Stimulated activated CD4-positive, alpha-beta T cell treated with anti-CD3 and anti-CD28 coated beads, Interleukin-15, amount 100 ng/mL, for 48 hours (primary cell): Measurements from ENCODE around the gene FNDC5.

ENCODE experiments used
- DNase-seq, 2 donors: peaks; one replicate each; pipeline ENCODE4 v3.0.0-alpha.2; 2020; ENCODE audit warnings: low read depth in 2 of 2

FNDC5 gene

DNA sequence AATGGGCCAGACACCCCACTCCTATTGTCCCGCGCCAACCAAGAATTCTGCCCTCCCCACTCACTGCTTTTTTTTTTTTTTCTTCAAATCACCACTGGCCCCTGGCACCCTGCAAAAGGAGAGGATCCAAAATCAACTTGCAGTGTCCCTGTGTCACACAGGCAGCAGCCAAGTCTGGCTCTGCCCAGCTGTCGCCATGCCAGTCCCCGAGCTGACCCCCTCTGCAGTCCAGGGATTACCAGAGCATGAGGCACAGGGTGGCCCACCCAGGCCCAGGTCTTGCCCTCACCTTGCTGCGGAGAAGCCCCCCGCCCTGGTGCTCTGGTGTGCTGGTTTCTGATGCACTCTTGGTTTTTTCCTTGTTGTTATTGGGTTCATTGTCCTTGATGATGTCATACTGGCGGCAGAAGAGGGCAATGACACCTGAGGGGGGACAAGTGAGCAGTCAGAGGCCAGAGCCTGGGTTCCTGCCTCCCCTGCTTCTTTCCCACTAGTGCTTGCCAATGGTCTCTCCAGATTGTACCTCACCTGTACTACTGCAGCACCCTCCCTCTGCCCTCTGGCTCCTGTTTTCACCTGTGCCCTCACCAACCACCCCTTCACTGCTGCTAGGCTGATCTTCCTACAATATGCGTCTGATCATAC, 6.2 kb downstream of the FNDC5 start:
- no peak for DNase-seq

DNA sequence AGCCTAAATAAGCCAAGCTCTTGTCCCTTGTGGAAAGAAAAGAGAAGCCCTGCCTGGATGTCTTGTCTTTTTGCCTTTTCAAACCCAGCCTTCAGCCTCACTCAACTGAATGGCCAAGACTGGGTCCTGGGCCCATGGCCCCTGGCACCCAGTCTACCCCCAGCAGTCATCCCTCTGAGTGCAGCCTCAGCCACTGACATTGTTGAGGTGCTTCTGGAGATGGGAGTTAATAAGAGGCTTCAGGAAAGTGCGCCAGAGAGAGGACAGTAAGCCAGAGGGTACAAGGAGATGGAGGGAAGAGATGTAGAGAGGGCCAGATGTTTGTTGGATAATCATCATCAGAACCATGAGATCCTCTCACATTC, 6.8 kb downstream of the FNDC5 start:
- DNase-seq = no peak

DNA sequence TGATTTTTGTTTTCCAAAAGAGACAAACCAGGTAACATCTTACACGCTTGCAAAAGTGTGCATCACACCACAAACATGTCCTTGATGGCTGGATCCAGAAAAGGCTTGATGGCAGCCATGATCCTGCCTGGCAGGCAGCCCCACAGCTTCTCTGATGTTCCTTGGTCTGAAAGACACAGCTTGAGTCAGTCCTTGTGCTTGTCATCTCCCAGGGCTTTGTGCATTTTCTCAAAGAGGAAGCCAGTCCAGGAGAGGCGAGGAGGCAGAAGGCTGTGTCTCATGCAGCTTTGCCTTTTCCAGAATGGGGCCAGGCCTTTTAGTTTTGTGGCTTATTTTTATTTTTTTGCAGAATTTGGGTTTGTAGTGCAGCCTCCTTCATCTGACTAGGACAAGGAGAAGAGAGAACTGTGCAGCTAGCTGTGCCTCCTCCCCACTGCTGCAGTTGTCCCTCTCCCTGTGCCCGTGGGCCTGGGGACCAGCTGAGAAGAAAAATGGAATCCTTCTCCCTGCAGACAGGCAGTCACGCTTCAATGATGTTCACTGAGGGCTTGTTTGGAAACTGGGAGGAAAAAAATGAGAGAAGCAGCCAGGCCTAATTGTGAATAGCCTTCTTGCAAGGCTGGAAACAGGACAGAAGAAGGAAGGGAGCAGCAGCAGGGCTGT, 7.4 kb downstream of the FNDC5 start:
- no peak for DNase-seq

DNA sequence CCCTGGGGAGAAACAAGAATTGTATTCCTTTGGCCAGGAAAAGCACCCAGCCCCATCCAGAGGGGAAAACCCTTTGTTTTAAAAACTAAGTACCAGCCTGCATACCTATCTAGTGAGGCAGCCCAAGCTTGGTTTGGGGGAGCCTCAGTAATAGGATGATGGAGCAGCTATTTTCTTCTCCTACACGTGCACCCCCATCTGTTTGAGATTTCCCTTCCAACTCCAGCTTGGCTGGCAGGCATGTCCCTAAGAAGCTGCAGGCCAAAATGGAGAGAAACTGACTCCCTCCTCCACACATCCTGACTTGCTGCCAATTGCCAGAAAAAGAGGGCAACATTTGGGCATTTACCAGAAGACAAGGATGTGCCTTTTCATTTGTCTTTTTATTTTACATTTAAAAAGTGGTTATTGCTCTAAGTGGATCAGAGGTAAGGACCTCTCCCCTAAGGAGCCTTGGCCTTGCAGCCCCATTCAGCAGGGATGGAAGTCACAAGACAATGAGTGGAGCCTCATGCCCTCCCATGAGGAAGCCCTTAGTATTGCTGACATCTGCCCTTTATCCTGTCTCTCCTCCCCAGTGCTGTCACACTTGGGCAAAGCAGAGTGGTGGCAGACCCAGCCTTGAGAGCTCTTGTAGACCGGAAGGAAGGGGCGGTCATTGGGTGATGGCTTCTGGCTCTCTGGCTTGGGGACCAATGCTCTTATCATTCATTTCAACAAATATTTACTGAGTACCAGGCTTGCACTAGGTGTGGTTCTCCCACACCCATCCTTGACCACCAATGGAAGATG, 8.6 kb downstream of the FNDC5 start:
- no peak for DNase-seq

DNA sequence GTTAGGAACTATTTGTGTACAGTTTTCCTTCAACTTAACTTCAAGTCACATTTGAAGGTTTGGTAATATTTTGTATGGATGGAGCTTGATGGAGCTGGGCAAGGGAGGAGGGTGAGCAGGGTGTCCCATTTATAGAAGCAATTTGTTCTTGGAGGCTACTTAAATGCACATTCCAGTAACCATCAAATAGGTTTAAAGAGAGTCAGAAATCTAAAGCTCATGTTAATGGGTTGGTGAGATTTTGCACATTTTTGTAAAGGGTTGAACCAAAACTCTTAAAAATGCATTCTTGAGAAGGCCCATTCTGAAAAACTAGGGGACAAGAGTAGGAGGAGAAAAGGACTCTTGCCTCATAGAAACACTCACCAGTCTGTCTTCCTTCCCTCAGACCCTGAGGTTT, 10.1 kb downstream of the FNDC5 start:
- no peak for DNase-seq

DNA sequence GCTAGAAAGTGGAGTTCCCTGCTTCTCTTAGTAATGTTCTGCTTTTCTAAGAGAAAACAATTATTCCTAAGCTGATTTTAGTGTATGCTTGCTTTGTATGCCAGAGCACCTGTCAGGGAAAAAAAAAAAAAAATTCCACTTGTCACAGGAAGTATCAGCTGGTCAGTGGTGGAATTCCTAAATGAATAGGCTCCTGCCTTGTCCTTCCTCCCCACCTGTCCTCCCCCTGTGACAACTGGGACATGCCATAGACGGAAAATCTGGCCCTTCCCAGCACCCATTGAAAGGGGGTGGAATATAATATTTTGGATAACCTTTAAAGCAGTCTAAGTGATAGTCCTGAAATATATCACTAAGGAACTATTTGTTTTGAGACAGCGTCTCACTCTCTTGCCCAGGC, 10.8 kb downstream of the FNDC5 start:
- no peak for DNase-seq

DNA sequence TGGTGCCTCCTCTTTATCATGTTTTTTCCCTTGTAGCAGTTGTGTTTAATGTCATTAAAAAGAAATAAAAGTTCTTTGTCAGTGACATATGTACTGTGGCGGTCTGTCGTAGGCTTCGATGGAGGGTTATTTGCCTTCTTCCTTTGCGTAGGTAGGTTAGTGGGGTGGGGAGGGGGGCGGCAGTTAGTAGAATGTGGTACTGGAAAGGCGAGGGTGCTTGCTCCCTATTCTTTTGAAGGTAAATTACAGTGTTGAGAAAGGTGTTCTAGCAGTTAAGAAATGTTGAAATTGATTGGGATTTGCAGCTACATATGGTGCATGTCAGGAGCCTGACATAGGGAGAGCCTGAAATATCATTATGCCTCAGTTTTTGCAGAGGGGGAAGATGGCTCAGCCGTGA, 11.9 kb downstream of the FNDC5 start:
- DNase-seq = no peak

DNA sequence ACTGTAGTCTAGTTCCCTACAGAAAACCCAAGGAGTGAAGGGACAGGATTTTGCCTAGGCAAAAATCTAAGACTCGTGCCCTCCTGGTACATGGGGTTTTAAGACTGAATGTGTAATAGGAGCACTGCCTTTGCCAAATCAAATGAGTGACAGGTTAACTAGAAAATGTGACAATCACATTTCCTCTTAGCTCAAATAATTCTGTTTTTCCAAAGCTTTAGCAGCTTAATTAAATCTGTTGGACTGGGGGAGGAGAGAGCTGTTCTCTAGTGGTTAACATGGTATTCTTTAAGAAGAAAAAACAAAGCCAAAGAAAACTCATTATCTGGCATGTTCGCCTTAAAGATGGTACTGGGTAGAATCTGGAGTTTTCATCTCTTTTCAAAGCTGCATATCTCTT, 12.6 kb downstream of the FNDC5 start:
- no peak for DNase-seq

DNA sequence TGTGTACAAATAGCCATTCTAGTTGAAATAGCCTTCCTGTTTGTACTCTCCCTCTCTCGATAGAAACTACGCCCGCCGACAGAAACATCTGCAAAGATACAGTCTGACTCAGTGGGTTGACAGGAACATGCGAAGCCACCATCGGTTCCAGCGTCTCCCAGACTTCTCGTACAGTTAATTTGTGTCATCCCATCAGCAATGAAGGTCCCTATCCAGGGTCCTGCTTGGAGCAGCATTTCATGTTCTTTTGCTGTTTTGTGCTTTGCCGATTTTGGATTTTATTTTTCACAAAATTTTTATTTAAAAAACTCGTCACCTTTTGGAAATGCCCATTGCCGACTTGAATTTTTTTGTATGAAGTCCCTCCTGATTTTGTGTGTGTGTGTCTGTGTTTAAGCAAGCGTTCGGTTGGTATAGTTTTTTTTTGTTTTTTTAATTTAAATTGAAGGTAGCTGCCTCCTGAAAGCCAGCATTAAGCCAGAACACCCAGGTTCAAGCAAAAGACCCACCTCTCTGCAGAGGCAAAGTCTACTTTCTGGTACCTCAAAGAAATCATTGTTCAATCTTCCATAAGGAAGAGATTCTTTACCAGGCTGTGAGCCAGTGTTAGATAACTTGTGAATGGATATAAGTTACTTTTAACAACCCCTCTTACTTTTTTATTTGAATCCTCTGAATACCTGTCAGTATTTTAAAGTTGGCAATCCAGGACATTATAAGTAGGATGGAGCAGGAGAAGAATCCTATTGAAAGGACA, 14.7 kb downstream of the FNDC5 start:
- no peak for DNase-seq

DNA sequence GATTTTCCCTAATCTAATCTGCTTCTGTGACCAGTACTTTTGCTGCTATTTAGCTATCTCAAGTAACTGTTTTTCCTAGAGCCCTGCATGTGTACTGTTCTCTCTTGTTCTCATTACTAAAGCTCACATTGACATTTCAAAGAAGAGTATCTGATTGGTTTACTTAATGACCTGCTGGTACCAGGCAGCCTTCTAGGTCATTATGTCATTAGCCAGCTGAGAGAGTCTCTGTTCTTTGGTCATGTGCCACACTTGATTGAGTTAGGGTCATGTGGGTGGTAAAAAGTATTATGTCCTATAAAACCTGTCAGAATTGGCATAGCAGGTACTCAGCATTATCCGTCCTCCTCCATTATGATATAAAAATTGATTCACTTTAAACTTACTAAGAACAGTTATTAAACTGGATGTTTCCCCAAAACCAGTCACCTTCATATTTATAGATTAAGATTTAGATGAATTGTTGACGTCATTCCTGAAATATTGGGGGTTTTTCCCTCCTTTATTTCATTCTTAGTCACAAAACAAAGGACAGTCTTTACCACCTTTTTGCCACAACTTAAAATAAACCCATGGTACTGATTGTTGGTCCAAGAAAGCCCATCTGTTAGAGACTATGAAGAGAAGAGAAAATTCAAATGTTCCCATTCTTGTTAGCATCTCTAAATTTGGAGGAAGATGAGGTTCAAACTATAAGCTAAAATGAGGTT, 22.2 kb downstream of the FNDC5 start:
- no peak for DNase-seq

DNA sequence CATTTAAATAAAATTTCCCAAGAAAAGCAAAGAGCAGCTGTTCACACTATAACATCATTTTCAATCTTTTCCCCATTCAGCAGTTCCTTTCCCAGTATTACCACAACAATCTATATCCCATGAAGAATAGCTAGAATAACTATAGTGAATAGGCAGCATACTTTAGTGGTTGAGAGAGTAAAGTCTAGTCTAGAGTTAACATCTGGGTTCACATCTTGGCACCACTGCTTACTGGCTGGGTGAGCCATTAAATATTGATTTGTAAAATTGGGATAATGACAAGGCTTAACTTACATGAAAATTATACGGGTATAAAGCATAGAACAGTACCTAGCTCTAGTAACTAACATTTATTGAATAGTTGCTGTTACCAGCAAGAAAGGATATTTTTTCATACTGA, 38.8 kb downstream of the FNDC5 start:
- DNase-seq = no peak

DNA sequence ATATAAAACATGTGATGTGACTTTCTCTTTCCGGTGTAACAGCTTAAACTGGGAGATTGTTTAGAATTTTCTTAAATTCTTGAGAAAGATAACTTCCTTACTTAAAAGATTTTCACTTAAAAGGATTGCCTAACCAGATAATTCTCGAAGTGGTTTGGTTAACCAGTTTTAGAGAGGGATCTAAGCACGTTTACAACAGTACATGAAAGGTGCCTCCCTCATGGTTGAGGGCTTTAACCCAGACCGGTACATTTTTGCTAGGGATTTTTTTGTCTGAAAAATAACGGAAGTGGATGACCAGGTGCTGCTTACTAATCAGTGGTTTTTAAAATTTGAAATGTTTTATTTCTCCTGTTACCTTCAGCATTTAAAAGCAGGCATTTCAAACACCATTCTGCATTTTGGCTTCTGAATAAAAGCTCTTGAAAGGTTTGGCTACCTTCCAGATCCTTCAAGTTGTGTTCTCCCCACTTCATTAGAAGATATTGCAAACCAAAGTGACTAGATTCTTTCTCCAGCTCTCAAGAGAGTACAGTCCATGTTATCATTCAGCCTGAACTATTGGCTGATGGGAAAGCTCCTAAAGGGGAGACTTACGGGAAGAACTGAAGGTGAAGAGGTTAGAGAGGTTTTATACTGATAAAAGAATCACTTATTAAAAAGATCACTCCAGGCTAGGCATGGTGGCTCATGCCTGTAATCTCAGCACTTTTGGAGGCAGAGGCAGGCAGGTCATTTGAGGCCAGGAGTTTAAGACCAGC, 40.4 kb downstream of the FNDC5 start:
- no peak for DNase-seq

DNA sequence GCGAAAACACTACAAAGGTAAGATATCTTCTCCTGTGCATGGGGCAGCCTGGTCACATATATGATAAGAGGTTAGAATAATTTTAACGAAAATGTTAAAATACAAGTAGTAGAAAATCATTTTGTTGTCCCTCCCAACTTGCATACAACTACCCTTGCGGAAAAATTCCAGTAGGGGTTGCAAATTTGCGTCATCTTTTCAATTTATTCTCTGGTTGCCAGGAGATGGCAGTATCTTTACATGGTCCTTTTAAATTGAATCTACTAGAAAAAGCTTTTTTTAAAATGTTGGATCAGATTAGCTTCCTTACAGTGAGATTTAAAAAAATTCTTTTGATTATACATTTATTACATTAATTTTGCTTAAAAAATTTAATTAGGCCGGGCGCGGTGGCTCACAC, 42.4 kb downstream of the FNDC5 start:
- DNase-seq = no peak

DNA sequence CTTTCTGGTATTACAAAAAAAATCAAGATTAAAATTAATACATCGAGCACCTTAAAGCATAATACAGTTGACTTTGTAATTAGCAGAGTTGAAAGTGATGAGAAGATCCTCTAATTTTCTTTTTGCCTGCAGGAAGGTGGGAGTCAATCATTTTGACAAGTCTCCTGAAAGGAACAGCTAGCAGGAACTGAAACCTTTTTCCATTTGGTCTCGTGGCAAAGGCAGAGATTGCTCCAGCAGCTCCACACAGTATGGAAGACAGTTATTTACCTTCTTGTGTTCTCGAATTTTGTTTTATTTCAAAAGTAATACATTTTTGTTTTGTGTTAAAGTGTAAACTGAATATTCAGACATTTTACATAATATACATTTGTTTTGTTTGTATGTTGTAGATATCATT, 45.5 kb downstream of the FNDC5 start:
- DNase-seq = no peak

DNA sequence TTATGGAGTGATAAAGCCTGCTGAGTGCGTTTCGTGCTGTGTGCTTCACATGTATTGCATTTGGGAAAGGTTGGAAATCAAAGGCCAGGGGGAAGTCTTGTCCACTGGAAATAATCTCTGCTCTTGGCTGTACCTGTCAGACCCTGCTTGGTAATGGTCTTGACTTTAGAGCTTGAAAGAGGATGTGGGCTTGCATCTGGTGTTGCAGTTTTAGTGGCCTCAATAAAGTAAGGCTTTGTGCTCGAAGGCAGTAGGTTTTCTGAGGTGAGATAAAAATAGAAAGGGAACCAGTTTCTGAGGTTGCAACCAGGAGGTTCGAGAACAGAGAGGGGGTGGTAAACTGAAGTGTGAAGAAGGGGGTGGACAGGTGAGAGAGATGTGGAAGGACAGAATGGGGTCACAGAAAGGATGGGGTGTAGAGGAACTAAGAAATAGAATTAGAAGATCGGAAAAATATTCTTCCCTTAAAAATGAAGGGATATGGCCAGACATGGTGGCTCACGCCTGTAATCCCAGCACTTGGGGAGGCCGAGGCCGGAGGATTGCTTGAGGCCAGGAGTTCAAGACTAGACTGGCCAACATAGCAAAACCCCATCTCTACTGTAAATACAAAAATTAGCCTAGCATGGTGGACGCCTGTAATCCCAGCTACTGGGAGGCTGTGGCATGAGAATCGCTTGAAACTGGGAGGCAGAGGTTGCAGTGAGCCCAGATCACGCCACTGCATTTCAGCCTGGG, 51.7 kb downstream of the FNDC5 start:
- DNase-seq = no peak

DNA sequence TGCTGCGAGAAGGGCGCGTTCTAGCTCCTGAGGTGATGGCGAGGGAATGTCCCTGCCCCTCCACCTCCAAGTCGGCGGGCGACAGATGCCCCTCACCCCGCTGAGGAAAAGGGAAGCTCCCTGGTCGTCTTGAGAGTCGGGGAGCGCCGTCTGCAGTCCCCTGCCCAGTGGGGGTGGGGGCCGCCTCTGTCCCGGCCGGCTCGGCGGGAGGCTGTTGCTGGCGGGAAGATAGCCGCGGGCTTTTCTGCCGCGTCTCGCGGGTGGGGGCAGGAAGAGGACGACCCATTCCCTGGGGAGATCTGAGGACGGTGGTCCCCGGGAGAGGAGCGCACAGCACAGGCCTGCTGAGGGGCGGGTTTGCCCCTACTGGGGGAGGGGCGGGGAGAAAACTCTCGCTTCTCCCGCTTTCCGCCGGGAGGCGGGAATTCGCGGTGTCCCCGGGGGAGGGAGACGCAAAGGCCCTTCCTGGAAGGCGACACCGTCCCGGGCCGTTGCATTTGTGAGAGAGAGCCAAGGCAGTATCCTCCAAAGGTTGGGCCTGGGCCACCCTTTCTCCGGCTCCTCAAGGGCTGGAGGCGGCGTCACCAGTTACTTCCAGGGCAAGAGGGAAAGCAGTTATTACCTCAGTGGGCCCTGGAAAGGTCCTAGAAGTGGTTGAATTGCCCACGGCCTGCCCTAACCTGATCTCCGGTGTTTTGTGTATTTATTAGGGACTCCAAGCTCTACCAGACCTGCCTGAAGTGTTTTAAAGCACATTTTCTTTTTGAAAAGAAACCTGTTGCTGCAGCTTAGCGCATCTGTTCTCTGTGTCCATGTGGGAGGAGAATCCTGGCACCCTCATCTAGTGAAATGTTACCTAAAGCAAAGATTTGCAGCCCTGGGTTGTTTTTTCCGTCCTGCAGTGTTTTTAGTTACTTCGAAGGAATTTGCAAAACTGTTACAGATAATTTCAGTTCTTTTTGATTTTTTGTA, 52.6 kb downstream of the FNDC5 start:
- no peak for DNase-seq

DNA sequence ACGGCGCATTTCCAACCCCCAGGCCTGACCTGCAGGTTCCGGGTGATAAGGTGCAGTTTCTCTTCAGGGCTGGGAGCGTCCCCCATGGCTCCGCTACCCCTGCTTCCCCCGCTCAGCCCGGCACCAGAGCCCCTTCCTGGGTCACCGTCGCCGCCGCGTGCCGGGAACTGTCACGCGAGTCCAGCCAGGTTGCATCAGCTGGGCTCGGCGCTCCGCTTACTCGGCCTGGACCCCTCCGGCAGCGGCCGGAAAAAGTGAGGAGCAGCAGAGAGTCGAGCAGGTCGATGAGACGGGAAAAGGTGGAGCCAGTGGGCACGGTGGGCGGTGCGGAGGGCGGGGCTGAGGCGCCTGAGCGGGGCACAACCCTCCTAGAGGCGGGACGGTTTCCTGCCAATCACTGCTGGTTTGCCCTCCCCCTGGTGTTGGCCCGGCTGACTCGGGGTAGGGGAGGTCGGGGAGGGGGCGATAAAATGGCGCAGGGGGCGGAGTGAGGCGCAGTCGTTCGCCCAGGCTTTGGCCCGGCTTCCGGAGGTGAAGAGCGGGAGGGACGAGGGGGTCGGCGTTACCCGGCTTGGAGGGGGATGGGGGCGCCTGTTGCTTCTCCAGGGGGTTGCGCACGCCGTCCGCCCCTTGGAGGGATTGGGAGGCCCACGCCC, 53.4 kb downstream of the FNDC5 start, which contains the start of the genes S100PBP and YARS1:
TSS of gene S100PBP (plus strand) at position 495 of the 656 bp plus-strand sequence. CDS start 8,447 bp downstream, outside the sequence.
TSS of gene YARS1 (minus strand) at position 200 of the 656 bp plus-strand sequence. CDS start at position 86, 114 bp downstream.
- DNase-seq = peak; percentile 100

DNA sequence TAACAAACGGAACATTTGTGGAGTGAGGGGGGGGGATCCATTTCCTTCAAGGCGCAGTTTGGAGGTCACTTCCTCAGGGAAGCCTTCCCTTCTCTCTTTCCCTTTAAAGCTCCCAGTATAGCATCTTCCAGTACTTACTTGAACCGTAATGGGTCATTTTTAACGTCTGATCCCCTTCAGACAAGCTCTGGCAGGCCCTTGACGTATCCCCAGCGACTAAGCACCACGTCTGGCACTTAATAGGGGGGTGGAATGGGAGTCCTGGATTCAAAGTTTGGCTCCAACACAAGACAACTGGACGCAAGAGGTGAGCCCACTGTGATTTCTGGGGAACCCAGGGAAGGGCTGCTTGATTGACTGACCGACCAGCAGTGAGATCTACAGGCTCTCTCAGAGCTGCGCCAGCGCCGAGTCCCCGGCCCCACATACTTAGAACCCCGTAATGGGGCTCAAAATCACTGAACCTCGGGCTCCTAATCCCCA, 54.0 kb downstream of the FNDC5 start:
- no peak for DNase-seq
